NOMO-1 (cell line): ENCODE results near the gene ZRSR2.
"Not testable (repeated sequence)": the region's sequence is repeated elsewhere in the genome, so short reads cannot be mapped to it uniquely, and the experiment has no call there.

Experiments used
- DNase-seq, 2 experiments: peaks; one replicate each; lab custom pipeline; 2025; ENCODE audit not compliant: unreplicated experiment in 2 of 2; lab: John Stamatoyannopoulos, UW

ZRSR2 gene

GRCh38 chrX:15790769-15791290 is 546 bp downstream of the ZRSR2 start:
- DNase-seq: peak; percentile 55 to 87

GRCh38 chrX:15797707-15798106 is 7.4 kb downstream of the ZRSR2 start:
- no peak for DNase-seq

GRCh38 chrX:15804563-15804962 is 14.3 kb downstream of the ZRSR2 start:
- DNase-seq: peak; percentile 28 to 89

- no peak for DNase-seq
Measured at GRCh38 chrX:15808254-15808653, 18.0 kb downstream of the ZRSR2 start.

GRCh38 chrX:15812192-15812938 is 22.1 kb downstream of the ZRSR2 start:
- no peak for DNase-seq

- no peak for DNase-seq
Measured at GRCh38 chrX:15813416-15813815, 23.1 kb downstream of the ZRSR2 start.

GRCh38 chrX:15814771-15815365 is 24.6 kb downstream of the ZRSR2 start:
- no peak for DNase-seq

GRCh38 chrX:15815779-15816437 is 25.6 kb downstream of the ZRSR2 start:
- peak; percentile 38 to 76 for DNase-seq

- DNase-seq: no peak
Measured at GRCh38 chrX:15816438-15816809, 26.1 kb downstream of the ZRSR2 start.

- DNase-seq: peak; percentile 19 to 49
Measured at GRCh38 chrX:15816886-15817285, 26.6 kb downstream of the ZRSR2 start.

GRCh38 chrX:15820106-15821073 is 30.1 kb downstream of the ZRSR2 start:
- no peak for DNase-seq

- no peak for DNase-seq
Measured at GRCh38 chrX:15822922-15823321, 32.6 kb downstream of the ZRSR2 start.

GRCh38 chrX:15825936-15826335 is 35.7 kb downstream of the ZRSR2 start:
- no peak for DNase-seq

- DNase-seq: no peak
Measured at GRCh38 chrX:15829217-15829616, 38.9 kb downstream of the ZRSR2 start.

- not testable (repeated sequence) for DNase-seq
Measured at GRCh38 chrX:15831347-15831746, 41.1 kb downstream of the ZRSR2 start.

- peak; percentile 11 to 50 for DNase-seq
Measured at GRCh38 chrX:15834053-15834452, 43.8 kb downstream of the ZRSR2 start.

- no peak for DNase-seq
Measured at GRCh38 chrX:15834827-15835595, 44.7 kb downstream of the ZRSR2 start.

GRCh38 chrX:15838017-15838416 is 47.7 kb downstream of the ZRSR2 start:
- DNase-seq: peak in 1 of 2 experiments; percentile 15

- no peak for DNase-seq
Measured at GRCh38 chrX:15841853-15842516, 51.7 kb downstream of the ZRSR2 start.
